Right atrium auricular region (tissue), 2 donors: ENCODE measurements around the gene FSD2. TPM values are rescaled to one million over a fixed set of nuclear protein-coding genes. Genes with fewer than 3 reads are reported as not detected.

ENCODE experiments used
- DNase-seq: peaks from one replicate; pipeline ENCODE4 v3.0.0-alpha.2; 2019; ENCODE audit warnings: low spot score
- H3K27ac ChIP-seq, 2 donors: fragments of 200-600 bp; sonication (generic); 1 replicate in 1 of 2; 2 replicates in 1 of 2; pipeline ENCODE4 v1.5.1; 2016 to 2019
- H3K27me3 ChIP-seq, 2 donors: fragments of 200-600 bp; sonication (generic); one replicate each; pipeline versions ENCODE4 v1.5.1 to v1.6.0; 2017 to 2019
- H3K36me3 ChIP-seq: fragments of 200-600 bp; sonication (generic); one replicate; pipeline ENCODE4 v1.5.1; 2016
- H3K4me1 ChIP-seq, 2 donors: fragments of 200-600 bp; sonication (generic); one replicate each; pipeline versions ENCODE4 v1.5.1 to v1.6.0; 2017 to 2019
- H3K4me3 ChIP-seq, 2 donors: fragments of 200-600 bp; sonication (generic); 1 replicate in 1 of 2; 2 replicates in 1 of 2; pipeline ENCODE4 v1.5.1; 2017 to 2019; ENCODE audit warnings: mild to moderate bottlenecking in 1 of 2, moderate library complexity in 1 of 2
- H3K9me3 ChIP-seq, 2 donors: fragments of 200-600 bp; sonication (generic); one replicate each; pipeline ENCODE4 v1.5.1; 2019
- total RNA-seq, 2 donors: library from RNA; depleted of rRNA; stranded (reverse); fragments of >200 nt; gene quantifications; one replicate each; pipeline ENCODE4 v1.1.0, GENCODE V29; 2016
- TF ChIP-seq, protein P1 (sequence below), 2 donors: fragments of 200-600 bp; sonication (generic); IDR thresholded peaks; one replicate each; pipeline ENCODE4 v1.5.1; 2019; ENCODE audit warnings: antibody characterized with exemption in 2 of 2

Gene FSD2
- total RNA-seq, 2 donors from 2014 or later, result 9.0 to 58.8 TPM

DNA sequence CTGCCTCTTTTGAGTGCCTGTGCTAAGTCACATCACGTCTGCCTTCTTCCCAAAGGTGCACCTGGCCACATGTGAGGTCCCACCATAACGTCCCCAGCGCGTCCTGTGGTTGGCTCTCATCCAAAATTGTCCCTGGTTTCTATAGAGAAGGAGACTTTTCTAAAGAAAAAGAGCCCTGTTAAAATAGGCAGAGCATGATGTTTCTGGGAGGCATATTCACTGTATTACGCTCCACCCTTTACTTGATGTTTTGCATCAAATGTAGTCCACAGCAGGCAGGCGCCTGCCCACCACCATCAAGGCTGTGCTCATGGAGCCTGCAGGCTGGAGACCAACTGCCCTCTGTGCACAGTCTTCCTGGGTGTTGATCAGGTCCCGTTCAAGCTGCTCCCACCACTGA lies 39.8 kb upstream of the FSD2 start:
- Histone ChIP-seq H3K27me3 (no peaks in the 10 kb centered on the region), H3K9me3 (no peaks in the 10 kb centered on the region), H3K4me3 (no peak overlapping the region), H3K27ac (no peak overlapping the region), H3K4me1 (peaks cover 0 to 13% of the 10 kb centered on the region in 2 donors), H3K36me3 (no peaks in the 10 kb centered on the region)
- DNase-seq, result no peak
- TF ChIP-seq, protein P1, sequence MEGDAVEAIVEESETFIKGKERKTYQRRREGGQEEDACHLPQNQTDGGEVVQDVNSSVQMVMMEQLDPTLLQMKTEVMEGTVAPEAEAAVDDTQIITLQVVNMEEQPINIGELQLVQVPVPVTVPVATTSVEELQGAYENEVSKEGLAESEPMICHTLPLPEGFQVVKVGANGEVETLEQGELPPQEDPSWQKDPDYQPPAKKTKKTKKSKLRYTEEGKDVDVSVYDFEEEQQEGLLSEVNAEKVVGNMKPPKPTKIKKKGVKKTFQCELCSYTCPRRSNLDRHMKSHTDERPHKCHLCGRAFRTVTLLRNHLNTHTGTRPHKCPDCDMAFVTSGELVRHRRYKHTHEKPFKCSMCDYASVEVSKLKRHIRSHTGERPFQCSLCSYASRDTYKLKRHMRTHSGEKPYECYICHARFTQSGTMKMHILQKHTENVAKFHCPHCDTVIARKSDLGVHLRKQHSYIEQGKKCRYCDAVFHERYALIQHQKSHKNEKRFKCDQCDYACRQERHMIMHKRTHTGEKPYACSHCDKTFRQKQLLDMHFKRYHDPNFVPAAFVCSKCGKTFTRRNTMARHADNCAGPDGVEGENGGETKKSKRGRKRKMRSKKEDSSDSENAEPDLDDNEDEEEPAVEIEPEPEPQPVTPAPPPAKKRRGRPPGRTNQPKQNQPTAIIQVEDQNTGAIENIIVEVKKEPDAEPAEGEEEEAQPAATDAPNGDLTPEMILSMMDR (IDR thresholded peaks at IDR 0.05), result no peak

DNA sequence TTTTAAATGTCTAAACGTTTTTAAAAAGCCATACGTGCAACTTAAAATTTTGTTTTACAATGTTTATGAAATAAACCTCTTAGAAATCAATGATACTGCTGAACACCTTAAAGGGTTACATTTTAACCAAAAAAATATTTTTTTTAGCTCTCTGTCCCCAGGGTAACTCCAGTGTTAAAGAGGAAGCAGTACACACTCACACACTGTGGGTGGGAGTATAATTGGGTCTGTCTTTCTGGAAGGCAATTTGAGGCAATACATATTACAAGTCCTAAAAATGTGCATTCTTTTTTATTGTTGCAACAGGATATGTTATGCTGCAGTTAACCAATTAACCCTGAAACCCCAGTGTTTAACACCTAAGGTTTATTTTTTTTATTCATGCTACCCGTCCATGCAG lies 37.7 kb upstream of the FSD2 start:
- Histone ChIP-seq H3K27ac (no peak overlapping the region), H3K4me1 (no peaks in the 10 kb centered on the region), H3K4me3 (no peak overlapping the region), H3K27me3 (no peaks in the 10 kb centered on the region), H3K9me3 (no peaks in the 10 kb centered on the region), H3K36me3 (no peaks in the 10 kb centered on the region)
- no peak for DNase-seq
- TF ChIP-seq, protein P1 (IDR thresholded peaks at IDR 0.05), result no peak

DNA sequence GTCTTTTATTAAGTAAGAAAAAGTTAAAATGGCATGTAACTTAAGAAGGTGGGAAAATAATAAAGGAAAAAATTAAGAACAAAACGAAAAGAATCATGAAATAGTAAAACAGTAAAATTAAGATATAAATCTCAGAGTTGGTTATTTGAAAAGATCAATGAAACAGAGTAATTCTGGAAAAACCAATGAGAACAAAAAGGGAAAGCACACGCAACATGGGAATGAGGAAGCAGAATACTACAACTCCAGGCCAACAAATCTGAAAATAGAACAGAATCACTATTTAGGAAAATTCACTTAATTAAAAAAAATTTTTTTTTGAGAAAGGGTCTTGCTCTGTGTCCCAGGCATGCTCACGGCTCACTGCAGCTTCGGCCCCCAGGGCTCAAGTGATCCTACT lies 34.3 kb upstream of the FSD2 start:
- no peak for DNase-seq
- Histone ChIP-seq H3K36me3 (peaks cover 30% of the 10 kb centered on the region), H3K4me3 (no peak overlapping the region), H3K4me1 (no peaks in the 10 kb centered on the region), H3K27me3 (no peaks in the 10 kb centered on the region), H3K9me3 (no peaks in the 10 kb centered on the region), H3K27ac (no peak overlapping the region)
- TF ChIP-seq, protein P1 (IDR thresholded peaks at IDR 0.05), result no peak

DNA sequence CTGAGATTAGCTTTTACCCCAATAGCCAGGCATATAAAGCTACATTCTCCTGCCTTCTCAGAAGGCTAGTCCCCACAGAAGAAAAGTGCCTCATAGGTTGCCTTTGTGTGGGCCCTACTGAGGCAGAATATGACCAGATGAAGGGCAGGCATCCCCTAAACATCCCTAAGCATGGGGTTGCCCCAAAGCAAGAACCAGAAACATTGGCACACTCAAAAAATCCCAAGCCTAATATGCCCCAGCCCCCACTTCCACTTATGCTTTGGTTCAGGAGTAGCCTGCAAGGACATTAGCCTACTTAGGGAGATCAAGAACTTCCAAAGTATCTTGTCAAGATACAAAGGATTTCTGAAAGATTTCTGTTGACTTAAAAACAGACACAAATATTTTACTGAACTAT lies 33.3 kb upstream of the FSD2 start:
- H3K27ac ChIP-seq, result no peak overlapping the region
- no peak overlapping the region for H3K4me3 ChIP-seq
- TF ChIP-seq, protein P1 (IDR thresholded peaks at IDR 0.05), result no peak
- no peaks in the 10 kb centered on the region for H3K27me3 ChIP-seq
- no peaks in the 10 kb centered on the region for H3K9me3 ChIP-seq
- DNase-seq, result no peak
- peaks cover 40% of the 10 kb centered on the region for H3K36me3 ChIP-seq
- H3K4me1 ChIP-seq, result no peaks in the 10 kb centered on the region

DNA sequence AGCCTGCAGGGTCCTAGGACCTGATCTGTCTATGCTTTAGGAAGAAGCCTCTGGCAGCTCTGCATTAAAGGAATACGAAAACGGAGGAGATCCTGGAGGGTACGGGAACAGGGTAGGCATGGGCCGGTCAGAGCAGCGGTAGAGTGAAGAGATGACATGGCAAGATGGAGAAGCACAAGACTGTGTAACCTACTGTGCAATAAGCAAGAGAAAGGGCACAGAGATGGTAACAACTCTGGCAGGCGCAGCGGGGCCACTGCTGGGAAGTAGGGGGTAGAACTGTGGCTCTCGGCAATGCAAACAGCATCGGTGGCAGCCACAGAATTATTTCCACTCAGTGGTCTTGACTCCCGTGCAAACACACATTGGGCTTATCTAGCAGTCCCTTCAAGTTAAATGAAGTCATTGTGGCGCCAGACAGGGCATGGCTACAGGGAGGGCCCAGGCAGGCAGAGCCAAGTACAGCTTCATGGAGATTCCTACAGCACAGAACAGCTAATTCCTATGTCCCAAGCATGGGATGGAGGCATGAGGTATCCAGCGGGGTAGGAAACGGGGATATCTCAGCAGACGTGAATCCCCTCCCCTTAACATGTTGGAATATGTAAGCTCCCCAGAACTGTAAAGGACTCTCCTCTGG lies 32.3 kb upstream of the FSD2 start:
- Histone ChIP-seq H3K9me3 (no peaks in the 10 kb centered on the region), H3K4me3 (no peak overlapping the region), H3K27ac (no peak overlapping the region), H3K4me1 (no peaks in the 10 kb centered on the region), H3K36me3 (peaks cover 49% of the 10 kb centered on the region), H3K27me3 (no peaks in the 10 kb centered on the region)
- DNase-seq, result no peak
- TF ChIP-seq, protein P1 (IDR thresholded peaks at IDR 0.05), result no peak

DNA sequence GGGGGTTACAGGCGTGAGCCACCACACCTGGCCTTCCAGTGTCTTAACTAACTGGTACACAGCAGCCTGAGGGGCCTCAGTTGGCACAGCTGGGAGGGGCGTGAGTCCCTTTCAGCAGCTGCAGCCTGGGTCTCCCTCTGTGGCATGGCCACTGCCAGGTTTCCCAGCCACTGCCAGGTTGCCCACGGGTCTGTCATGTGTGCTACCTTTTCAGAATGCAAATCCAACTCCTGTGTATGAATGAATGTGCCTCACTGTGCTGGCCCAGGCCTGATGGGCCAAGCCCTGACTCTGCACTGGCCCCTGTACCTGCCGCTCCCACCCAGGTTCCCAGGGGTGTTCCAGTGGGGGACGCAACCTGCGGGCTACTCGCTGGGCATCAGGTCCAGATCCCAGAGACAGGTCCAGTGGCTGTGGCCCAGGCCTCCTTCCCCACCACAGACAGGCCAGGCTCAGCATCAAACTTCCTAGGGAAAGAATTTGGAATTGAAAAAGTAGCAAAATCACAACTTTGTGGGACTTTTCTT lies 29.6 kb upstream of the FSD2 start:
- no peaks in the 10 kb centered on the region for H3K9me3 ChIP-seq
- no peaks in the 10 kb centered on the region for H3K27me3 ChIP-seq
- H3K27ac ChIP-seq, result no peak overlapping the region
- no peak overlapping the region for H3K4me3 ChIP-seq
- DNase-seq, result no peak
- peaks cover 76% of the 10 kb centered on the region for H3K36me3 ChIP-seq
- H3K4me1 ChIP-seq, result peaks cover 0 to 9% of the 10 kb centered on the region in 2 donors
- TF ChIP-seq, protein P1 (IDR thresholded peaks at IDR 0.05), result no peak
